Measurements from ENCODE around the gene GRB14.

GRB14 gene

GRCh38 chr2:164589522-164589921, 31.8 kb downstream of the GRB14 start:
- TF ChIP-seq CTCF (conservative IDR thresholded peaks at IDR 0.05; ENCODE audit: low read depth) = no peak
- H3K27ac ChIP-seq = no peak overlapping the region
- no peak for DNase-seq (ENCODE audit: low spot score)
- ChIA-PET POLR2A (ENCODE audit: low non-redundant PET) (no interaction called here), CTCF (no interaction called here)

- no peak for DNase-seq (ENCODE audit: low spot score)
- no peak overlapping the region for H3K27ac ChIP-seq
- CTCF ChIA-PET = interaction anchor here (0.6 to 0.7 kb wide), 2 partner anchors 35 to 1423 kb away, joined by 3 to 4 read pairs; no protein-coding TSS in a partner anchor
- POLR2A ChIA-PET (ENCODE audit: low non-redundant PET) = no interaction called here
- no peak for TF ChIP-seq CTCF (conservative IDR thresholded peaks at IDR 0.05; ENCODE audit: low read depth)
These were observed 40.2 kb downstream of the GRB14 start for GRCh38 chr2:164581050-164581449.

- ChIA-PET CTCF (interaction anchor here (0.6 kb wide), 1 partner anchor 29 kb away, joined by 3 read pairs; no protein-coding TSS in a partner anchor), POLR2A (ENCODE audit: low non-redundant PET) (no interaction called here)
- no peak overlapping the region for H3K27ac ChIP-seq
- DNase-seq (ENCODE audit: low spot score) = no peak
- TF ChIP-seq CTCF (conservative IDR thresholded peaks at IDR 0.05; ENCODE audit: low read depth) = no peak
These were observed 46.4 kb downstream of the GRB14 start for GRCh38 chr2:164574931-164575330.

- no peak for DNase-seq (ENCODE audit: low spot score)
These were observed 50.8 kb downstream of the GRB14 start for GRCh38 chr2:164570475-164570874.

GRCh38 chr2:164569378-164569777, 51.9 kb downstream of the GRB14 start:
- CTCF ChIA-PET = interaction anchor here (0.6 kb wide), 1 partner anchor 527 kb away, joined by 5 read pairs; no protein-coding TSS in a partner anchor
- POLR2A ChIA-PET (ENCODE audit: low non-redundant PET) = no interaction called here
- DNase-seq (ENCODE audit: low spot score) = no peak
- TF ChIP-seq CTCF (conservative IDR thresholded peaks at IDR 0.05; ENCODE audit: low read depth) = no peak
- no peak overlapping the region for H3K27ac ChIP-seq

More at GRCh38 chr2:164570475-164570874, 50.8 kb downstream of the GRB14 start:
- CTCF ChIA-PET = no interaction called here
- no peak for TF ChIP-seq CTCF (conservative IDR thresholded peaks at IDR 0.05; ENCODE audit: low read depth)
- H3K27ac ChIP-seq = no peak overlapping the region
- POLR2A ChIA-PET (ENCODE audit: low non-redundant PET) = no interaction called here

GRCh38 chr2:164568317-164568716, 53.0 kb downstream of the GRB14 start:
- no peak overlapping the region for H3K27ac ChIP-seq
- no peak for DNase-seq (ENCODE audit: low spot score)
- ChIA-PET POLR2A (ENCODE audit: low non-redundant PET) (no interaction called here), CTCF (no interaction called here)
- TF ChIP-seq CTCF (conservative IDR thresholded peaks at IDR 0.05; ENCODE audit: low read depth) = no peak

Data from RWPE1 (cell line).